ENCODE data around the gene VRK2. TPM values are rescaled to one million over a fixed set of nuclear protein-coding genes. Genes with fewer than 3 reads are reported as not detected.

VRK2 gene
- total RNA-seq, result 22.1 and 25.0 TPM in 2 replicates

- Histone ChIP-seq H4K20me1 (ENCODE audit: insufficient read depth, low read length) (no peaks in the 10 kb centered on the region), H3K36me3 (ENCODE audit: insufficient read depth, low read length) (no peaks in the 10 kb centered on the region), H3K27ac (ENCODE audit: low read depth, low read length) (peak within 1 kb of the TSS; percentile 78), H2AFZ (ENCODE audit: low read length) (peak within 1 kb of the TSS; percentile 98), H3K4me3 (ENCODE audit: insufficient read depth, low read length) (peak within 1 kb of the TSS; percentile 83), H3K9me3 (ENCODE audit: low read depth, low read length) (no peaks in the 10 kb centered on the region), H3K4me1 (ENCODE audit: insufficient read depth, low read length) (peaks cover 16% of the 10 kb centered on the region), H3K4me2 (ENCODE audit: insufficient read depth, low read length) (peak within 1 kb of the TSS; percentile 91), H3K79me2 (ENCODE audit: insufficient read depth, low read length) (peaks cover 17% of the 10 kb centered on the region), H3K27me3 (ENCODE audit: insufficient read depth, low read length) (no peaks in the 10 kb centered on the region)
- TF ChIP-seq, protein P1, sequence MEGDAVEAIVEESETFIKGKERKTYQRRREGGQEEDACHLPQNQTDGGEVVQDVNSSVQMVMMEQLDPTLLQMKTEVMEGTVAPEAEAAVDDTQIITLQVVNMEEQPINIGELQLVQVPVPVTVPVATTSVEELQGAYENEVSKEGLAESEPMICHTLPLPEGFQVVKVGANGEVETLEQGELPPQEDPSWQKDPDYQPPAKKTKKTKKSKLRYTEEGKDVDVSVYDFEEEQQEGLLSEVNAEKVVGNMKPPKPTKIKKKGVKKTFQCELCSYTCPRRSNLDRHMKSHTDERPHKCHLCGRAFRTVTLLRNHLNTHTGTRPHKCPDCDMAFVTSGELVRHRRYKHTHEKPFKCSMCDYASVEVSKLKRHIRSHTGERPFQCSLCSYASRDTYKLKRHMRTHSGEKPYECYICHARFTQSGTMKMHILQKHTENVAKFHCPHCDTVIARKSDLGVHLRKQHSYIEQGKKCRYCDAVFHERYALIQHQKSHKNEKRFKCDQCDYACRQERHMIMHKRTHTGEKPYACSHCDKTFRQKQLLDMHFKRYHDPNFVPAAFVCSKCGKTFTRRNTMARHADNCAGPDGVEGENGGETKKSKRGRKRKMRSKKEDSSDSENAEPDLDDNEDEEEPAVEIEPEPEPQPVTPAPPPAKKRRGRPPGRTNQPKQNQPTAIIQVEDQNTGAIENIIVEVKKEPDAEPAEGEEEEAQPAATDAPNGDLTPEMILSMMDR (IDR thresholded peaks at IDR 0.05; ENCODE audit: extremely low read depth, low read depth, low read length), result no peak
- DNase-seq (ENCODE audit: insufficient read length, low spot score, missing footprints), result peak; percentile 94
These were observed at the start of gene VRK2 for GRCh38 chr2:58046585-58047372. TSS of gene VRK2 (plus strand) at chr2:58046806. CDS start at chr2:58048832, 2,026 bp downstream.

GRCh38 chr2:58006256-58006951, 40.2 kb upstream of the VRK2 start:
- no peak for DNase-seq (ENCODE audit: insufficient read length, low spot score, missing footprints)
- H3K36me3 ChIP-seq (ENCODE audit: insufficient read depth, low read length), result no peaks in the 10 kb centered on the region
- H3K9me3 ChIP-seq (ENCODE audit: low read depth, low read length), result no peaks in the 10 kb centered on the region
- no peak overlapping the region for H3K27ac ChIP-seq (ENCODE audit: low read depth, low read length)
- H3K4me1 ChIP-seq (ENCODE audit: insufficient read depth, low read length), result no peaks in the 10 kb centered on the region
- no peaks in the 10 kb centered on the region for H3K79me2 ChIP-seq (ENCODE audit: insufficient read depth, low read length)
- no peaks in the 10 kb centered on the region for H3K27me3 ChIP-seq (ENCODE audit: insufficient read depth, low read length)
- TF ChIP-seq, protein P1 (IDR thresholded peaks at IDR 0.05; ENCODE audit: extremely low read depth, low read depth, low read length), result no peak
- no peak overlapping the region for H2AFZ ChIP-seq (ENCODE audit: low read length)
- no peak overlapping the region for H3K4me3 ChIP-seq (ENCODE audit: insufficient read depth, low read length)
- no peak overlapping the region for H3K4me2 ChIP-seq (ENCODE audit: insufficient read depth, low read length)
- H4K20me1 ChIP-seq (ENCODE audit: insufficient read depth, low read length), result no peaks in the 10 kb centered on the region

DNA sequence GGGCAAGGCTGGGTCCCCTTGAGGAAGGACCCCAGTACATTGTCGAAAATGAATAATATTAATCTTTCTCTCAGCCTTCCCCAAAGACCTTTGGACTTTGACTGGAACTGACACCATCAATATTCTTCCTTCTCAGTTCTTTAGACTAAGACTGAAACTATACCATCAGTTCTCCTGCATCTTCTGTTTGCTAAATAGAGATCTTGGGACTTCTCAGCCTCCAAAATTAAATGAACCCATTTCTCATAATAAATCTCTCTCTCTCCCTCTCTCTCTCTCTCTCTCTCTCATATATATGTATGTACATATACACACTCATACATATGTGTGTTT, 39.7 kb upstream of the VRK2 start:
- Histone ChIP-seq H3K4me2 (ENCODE audit: insufficient read depth, low read length) (no peak overlapping the region), H3K79me2 (ENCODE audit: insufficient read depth, low read length) (no peaks in the 10 kb centered on the region), H3K27me3 (ENCODE audit: insufficient read depth, low read length) (no peaks in the 10 kb centered on the region), H4K20me1 (ENCODE audit: insufficient read depth, low read length) (no peaks in the 10 kb centered on the region), H3K27ac (ENCODE audit: low read depth, low read length) (no peak overlapping the region), H3K36me3 (ENCODE audit: insufficient read depth, low read length) (no peaks in the 10 kb centered on the region), H3K4me3 (ENCODE audit: insufficient read depth, low read length) (no peak overlapping the region), H3K9me3 (ENCODE audit: low read depth, low read length) (no peaks in the 10 kb centered on the region), H2AFZ (ENCODE audit: low read length) (no peak overlapping the region), H3K4me1 (ENCODE audit: insufficient read depth, low read length) (no peaks in the 10 kb centered on the region)
- no peak for DNase-seq (ENCODE audit: insufficient read length, low spot score, missing footprints)
- TF ChIP-seq, protein P1 (IDR thresholded peaks at IDR 0.05; ENCODE audit: extremely low read depth, low read depth, low read length), result no peak

DNA sequence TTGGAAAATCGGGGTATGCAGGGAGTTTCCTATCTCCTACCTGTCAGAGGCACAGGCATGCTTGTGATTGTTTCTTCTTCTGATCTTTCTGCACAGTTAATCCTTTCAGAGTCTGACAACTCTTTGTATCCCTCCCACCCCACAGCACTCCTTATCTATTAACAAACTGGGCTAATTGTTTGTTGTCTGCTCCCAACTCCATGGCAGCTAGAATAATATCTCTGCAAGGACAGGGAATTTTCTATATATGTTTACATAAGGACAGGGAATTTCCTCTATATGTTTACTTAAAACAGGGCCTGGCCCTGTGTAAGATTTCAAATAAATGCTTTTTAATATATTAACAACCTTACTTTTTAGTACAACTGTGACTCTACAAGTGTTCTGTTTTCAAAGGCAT, 36.0 kb upstream of the VRK2 start:
- H3K36me3 ChIP-seq (ENCODE audit: insufficient read depth, low read length), result no peaks in the 10 kb centered on the region

More for the DNA sequence above, 36.0 kb upstream of the VRK2 start:
- H3K27ac ChIP-seq (ENCODE audit: low read depth, low read length), result no peak overlapping the region
- no peak overlapping the region for H3K4me3 ChIP-seq (ENCODE audit: insufficient read depth, low read length)
- DNase-seq (ENCODE audit: insufficient read length, low spot score, missing footprints), result no peak
- H4K20me1 ChIP-seq (ENCODE audit: insufficient read depth, low read length), result no peaks in the 10 kb centered on the region
- no peaks in the 10 kb centered on the region for H3K4me1 ChIP-seq (ENCODE audit: insufficient read depth, low read length)
- H3K27me3 ChIP-seq (ENCODE audit: insufficient read depth, low read length), result no peaks in the 10 kb centered on the region
- H3K79me2 ChIP-seq (ENCODE audit: insufficient read depth, low read length), result no peaks in the 10 kb centered on the region
- no peak overlapping the region for H2AFZ ChIP-seq (ENCODE audit: low read length)
- H3K4me2 ChIP-seq (ENCODE audit: insufficient read depth, low read length), result no peak overlapping the region
- TF ChIP-seq, protein P1 (IDR thresholded peaks at IDR 0.05; ENCODE audit: extremely low read depth, low read depth, low read length), result no peak
- H3K9me3 ChIP-seq (ENCODE audit: low read depth, low read length), result no peaks in the 10 kb centered on the region

Measured in osteoblast (primary cell).